ENCODE results near the gene TLK1. TPM values are rescaled to one million over a fixed set of nuclear protein-coding genes. Genes with fewer than 3 reads are reported as not detected.

Gene TLK1
- total and polyA plus RNA-seq, 7 donors, result 14.1 to 60.6 (median 37.9) TPM

DNA sequence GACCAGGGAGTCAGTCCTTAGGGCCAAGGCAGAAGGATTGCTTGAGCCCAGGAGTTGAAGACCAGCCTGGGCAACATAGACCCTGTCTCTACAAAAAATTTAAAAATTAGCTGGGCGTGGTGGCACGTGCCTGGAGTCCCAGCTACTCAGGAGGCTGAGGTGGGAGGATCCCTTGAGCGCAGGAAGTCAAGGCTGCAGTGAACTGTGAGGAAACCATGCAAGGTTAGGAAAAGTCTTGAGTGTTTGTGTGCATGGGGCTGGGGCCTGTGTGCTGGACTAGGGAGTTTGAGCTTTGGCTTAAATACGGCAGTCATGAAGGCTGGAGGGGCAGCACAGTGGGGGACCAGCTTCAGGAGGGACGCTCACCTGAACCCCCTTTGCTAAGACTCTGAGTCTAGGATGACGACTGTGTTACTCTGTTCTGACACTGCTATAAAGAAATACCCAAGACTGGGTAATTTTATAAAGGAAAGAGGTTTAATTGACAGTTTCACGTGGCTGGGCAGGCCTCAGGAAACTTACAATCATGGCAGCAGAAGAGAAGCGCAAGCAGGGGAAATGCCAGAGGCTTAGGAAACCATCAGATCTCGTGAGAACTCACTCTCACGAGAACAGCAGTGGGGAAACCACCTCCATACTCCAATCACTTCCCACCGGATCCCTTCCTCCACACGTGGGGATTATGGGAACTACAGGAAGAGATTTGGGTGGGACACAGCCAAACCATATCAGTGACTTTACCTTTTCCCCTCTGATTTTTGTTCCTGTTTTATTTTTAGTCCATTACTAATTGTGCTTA lies 192.3 kb downstream of the TLK1 start:
- no peak overlapping the region for H3K27ac ChIP-seq
- intact Hi-C loops (cut with DNase I), result no loop called here
- TF ChIP-seq POLR2AphosphoS5 (IDR thresholded peaks at IDR 0.05), result no peak
- TF ChIP-seq EP300 (IDR thresholded peaks at IDR 0.05), result no peak
- TF ChIP-seq POLR2A (IDR thresholded peaks at IDR 0.05), result no peak
- TF ChIP-seq, protein P1, sequence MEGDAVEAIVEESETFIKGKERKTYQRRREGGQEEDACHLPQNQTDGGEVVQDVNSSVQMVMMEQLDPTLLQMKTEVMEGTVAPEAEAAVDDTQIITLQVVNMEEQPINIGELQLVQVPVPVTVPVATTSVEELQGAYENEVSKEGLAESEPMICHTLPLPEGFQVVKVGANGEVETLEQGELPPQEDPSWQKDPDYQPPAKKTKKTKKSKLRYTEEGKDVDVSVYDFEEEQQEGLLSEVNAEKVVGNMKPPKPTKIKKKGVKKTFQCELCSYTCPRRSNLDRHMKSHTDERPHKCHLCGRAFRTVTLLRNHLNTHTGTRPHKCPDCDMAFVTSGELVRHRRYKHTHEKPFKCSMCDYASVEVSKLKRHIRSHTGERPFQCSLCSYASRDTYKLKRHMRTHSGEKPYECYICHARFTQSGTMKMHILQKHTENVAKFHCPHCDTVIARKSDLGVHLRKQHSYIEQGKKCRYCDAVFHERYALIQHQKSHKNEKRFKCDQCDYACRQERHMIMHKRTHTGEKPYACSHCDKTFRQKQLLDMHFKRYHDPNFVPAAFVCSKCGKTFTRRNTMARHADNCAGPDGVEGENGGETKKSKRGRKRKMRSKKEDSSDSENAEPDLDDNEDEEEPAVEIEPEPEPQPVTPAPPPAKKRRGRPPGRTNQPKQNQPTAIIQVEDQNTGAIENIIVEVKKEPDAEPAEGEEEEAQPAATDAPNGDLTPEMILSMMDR (IDR thresholded peaks at IDR 0.05), result no peak
- no peaks in the 10 kb centered on the region for H3K27me3 ChIP-seq
- H3K9me3 ChIP-seq, result no peaks in the 10 kb centered on the region
- peaks cover 11 to 41% (median 31%) of the 10 kb centered on the region in 4 donors for H3K36me3 ChIP-seq
- DNase-seq, result no peak
- WGBS, 2 donors, result 84 to 85% methylated on average over 12 of the region's 12 CpGs
- H3K4me3 ChIP-seq, result no peak overlapping the region
- peaks cover 0 to 13% (median 11%) of the 10 kb centered on the region in 4 donors for H3K4me1 ChIP-seq

DNA sequence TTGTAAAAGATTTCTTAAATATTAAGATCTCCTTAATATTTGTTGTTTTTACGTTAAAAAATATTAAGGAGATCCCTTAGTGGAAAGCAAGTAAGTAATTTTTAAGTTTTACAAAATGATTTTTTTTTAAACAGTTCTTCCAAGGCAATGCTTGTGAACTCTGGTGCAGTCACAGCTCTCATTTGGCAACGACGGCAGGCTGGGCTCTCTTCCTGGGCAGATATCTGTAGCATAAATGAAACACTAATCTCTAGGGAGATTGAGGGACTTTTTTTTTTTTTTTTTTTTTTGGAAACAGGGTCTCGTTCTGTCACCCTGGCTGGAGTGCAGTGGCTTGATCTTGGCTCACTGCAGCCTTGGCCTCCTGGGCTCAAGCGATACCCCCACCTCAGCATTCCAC lies 193.1 kb downstream of the TLK1 start:
- H3K36me3 ChIP-seq, result peaks cover 12 to 48% (median 38%) of the 10 kb centered on the region in 4 donors
- H3K9me3 ChIP-seq, result no peaks in the 10 kb centered on the region
- no peak overlapping the region for H3K4me3 ChIP-seq
- no peak overlapping the region for H3K27ac ChIP-seq
- H3K4me1 ChIP-seq, result peaks cover 0 to 5% (median 4%) of the 10 kb centered on the region in 4 donors
- intact Hi-C loops (cut with DNase I), result no loop called here
- no peaks in the 10 kb centered on the region for H3K27me3 ChIP-seq
- WGBS, 2 donors, result 90 to 92% methylated on average over 5 of the region's 5 CpGs
- no peak for DNase-seq
- TF ChIP-seq POLR2A (IDR thresholded peaks at IDR 0.05), result no peak

DNA sequence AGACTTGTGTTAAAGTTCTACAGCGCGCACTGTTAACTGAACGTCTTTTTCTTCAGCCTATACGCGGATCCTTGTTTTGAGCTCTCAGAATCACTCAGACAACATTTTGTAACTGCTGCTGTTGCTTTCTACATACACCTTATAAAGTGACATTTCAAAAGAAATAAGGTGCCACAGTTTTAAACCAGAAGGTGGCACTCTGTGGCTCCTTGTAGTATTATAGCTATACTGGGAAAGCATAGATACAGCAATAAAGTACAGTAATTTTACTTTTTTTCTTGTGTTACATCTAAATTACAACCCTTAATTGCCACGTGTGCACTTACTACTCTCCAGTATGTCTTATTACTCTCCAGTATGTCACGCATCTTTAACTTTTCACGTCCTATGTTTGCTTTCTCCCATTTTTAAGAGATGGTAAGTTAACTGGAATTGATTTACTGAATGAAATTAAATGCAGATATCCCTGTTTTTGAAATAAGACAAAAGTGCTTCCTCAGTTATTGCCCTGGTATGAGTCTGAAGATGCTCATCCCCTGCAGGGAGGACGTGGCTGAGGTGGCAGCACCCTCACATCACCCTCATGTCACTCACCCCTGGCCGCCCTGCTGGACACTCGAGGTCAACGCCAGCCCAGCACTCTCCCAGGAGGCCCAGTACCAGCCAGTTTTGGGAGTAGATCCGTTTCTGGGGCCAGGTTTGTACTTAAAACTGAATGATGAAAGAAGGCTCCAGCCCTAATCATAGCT lies 193.9 kb downstream of the TLK1 start:
- TF ChIP-seq POLR2AphosphoS5 (IDR thresholded peaks at IDR 0.05) (no peak), POLR2A (IDR thresholded peaks at IDR 0.05) (no peak), EP300 (IDR thresholded peaks at IDR 0.05) (no peak)
- TF ChIP-seq, protein P1 (IDR thresholded peaks at IDR 0.05), result no peak
- no peaks in the 10 kb centered on the region for H3K9me3 ChIP-seq
- DNase-seq, result no peak
- WGBS, 2 donors, result 80 to 89% methylated on average over 13 of the region's 13 CpGs
- intact Hi-C loops (cut with DNase I), result no loop called here
- H3K36me3 ChIP-seq, result peaks cover 14 to 56% (median 41%) of the 10 kb centered on the region in 4 donors
- H3K27ac ChIP-seq, result no peak overlapping the region
- H3K4me1 ChIP-seq, result no peaks in the 10 kb centered on the region
- no peak overlapping the region for H3K4me3 ChIP-seq
- H3K27me3 ChIP-seq, result no peaks in the 10 kb centered on the region

DNA sequence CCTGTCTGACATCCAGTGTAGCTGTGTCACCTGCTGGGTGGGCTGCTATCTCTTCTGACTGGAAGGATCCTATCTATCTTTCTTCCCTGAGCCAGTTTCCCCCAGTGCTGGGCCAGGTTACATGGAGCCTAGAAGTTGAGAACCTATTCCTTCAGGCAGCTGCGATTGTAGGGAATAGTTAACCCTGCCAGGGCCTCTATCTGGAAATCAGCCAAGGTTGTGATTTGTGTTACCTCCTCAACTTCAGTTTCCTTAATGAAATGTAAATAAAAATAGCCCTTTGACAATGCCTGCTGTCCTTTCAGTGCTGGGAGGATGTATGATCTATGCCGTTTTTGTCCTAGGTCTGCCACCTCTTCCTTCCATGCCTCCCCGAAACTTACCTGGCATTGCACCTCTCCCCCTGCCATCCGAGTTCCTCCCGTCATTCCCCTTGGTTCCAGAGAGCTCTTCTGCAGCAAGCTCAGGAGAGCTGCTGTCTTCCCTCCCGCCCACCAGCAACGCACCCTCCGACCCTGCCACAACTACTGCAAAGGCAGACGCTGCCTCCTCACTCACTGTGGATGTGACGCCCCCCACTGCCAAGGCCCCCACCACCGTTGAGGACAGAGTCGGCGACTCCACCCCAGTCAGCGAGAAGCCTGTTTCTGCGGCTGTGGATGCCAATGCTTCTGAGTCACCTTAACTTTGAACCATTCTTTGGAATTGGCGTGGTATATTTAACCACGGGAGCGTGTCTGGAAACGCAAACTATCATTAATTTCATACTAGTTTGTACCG lies 195.1 kb downstream of the TLK1 start:
- TF ChIP-seq POLR2AphosphoS5 (IDR thresholded peaks at IDR 0.05), result no peak
- intact Hi-C loops (cut with DNase I), result no loop called here
- no peak overlapping the region for H3K4me3 ChIP-seq
- 85 to 87% methylated on average over 20 of the region's 20 CpGs for WGBS, 2 donors
- H3K27me3 ChIP-seq, result no peaks in the 10 kb centered on the region
- H3K36me3 ChIP-seq, result peaks cover 14 to 67% (median 43%) of the 10 kb centered on the region in 4 donors
- H3K9me3 ChIP-seq, result no peaks in the 10 kb centered on the region
- DNase-seq, result no peak
- H3K27ac ChIP-seq, result no peak overlapping the region
- no peaks in the 10 kb centered on the region for H3K4me1 ChIP-seq

DNA sequence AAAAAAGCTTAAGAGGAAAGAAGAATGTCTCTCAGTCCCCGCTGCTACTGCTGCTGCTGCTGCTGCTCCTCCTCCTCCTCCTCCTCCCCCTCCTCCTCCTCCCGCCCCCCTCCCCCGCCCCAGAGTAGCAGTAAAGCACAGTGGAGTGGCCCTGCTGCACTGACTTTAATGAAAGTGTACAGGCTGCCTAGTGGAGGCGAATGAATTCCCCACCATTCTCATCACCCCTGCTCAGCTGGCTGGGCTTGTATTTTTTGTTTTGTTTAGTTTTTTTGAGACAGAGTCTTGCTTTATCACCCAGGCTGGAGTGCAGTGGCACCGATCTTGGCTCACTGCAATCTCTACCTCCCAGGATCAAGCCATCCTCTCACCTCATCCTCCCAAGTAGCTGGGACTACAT lies 197.3 kb downstream of the TLK1 start:
- Histone ChIP-seq H3K27ac (no peak overlapping the region), H3K36me3 (peaks cover 14 to 86% (median 50%) of the 10 kb centered on the region in 4 donors), H3K27me3 (no peaks in the 10 kb centered on the region), H3K4me1 (no peaks in the 10 kb centered on the region), H3K9me3 (no peaks in the 10 kb centered on the region), H3K4me3 (no peak overlapping the region)
- intact Hi-C loops (cut with DNase I), result no loop called here
- TF ChIP-seq EP300 (IDR thresholded peaks at IDR 0.05) (no peak), POLR2A (IDR thresholded peaks at IDR 0.05) (no peak), POLR2AphosphoS5 (IDR thresholded peaks at IDR 0.05) (no peak)
- TF ChIP-seq, protein P1 (IDR thresholded peaks at IDR 0.05), result no peak
- 80 to 85% methylated on average over 5 of the region's 5 CpGs for WGBS, 2 donors
- DNase-seq, result no peak

Measured in sigmoid colon (tissue), 7 donors.